ENCODE data around the gene AAR2. TPM values are rescaled to one million over a fixed set of nuclear protein-coding genes. Genes with fewer than 3 reads are reported as not detected.

AAR2 gene
- total RNA-seq, 1 experiment from 2014 or later: 26.1 TPM

DNA sequence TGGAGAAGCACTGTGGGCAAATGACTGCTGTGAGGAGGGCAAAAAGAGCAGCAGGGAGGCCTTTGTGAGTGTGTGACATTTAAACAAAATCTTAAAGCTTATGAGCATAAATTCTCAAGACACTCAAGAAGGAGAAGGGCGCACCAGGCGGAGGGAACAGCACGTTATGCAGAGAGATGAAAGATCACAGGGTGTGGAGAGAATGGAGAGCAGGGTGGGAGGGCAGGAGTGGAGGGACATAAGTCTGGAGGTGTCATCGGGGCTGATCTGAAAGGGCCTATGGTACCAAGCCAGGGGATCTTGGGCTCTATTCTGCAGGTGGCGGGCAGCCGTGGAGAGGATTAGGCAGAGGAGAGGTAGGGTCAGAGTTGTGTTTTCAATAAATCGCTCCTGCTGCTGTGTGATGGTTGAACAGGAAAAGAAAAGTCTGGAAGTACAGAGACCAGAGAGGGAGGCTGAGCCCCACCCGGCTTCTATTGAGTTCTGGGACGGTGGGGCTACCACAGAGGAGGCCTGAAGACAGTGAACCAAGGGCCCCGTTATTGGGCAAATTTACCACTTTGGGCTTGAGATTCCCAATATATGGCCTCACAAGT lies 45.6 kb downstream of the AAR2 start:
- ATAC-seq: no peak
- DNase-seq (ENCODE audit: low read depth, low spot score): no peak
- TF ChIP-seq SIN3A (IDR thresholded peaks at IDR 0.05; ENCODE audit: borderline replicate concordance, insufficient read depth, low read depth, low read length) (no peak), TCF7L2 (IDR thresholded peaks at IDR 0.05; ENCODE audit: low read depth, low read length) (no peak), POLR2AphosphoS5 (IDR thresholded peaks at IDR 0.05; ENCODE audit: low read depth, low read length) (no peak)
- TF ChIP-seq, protein P1, sequence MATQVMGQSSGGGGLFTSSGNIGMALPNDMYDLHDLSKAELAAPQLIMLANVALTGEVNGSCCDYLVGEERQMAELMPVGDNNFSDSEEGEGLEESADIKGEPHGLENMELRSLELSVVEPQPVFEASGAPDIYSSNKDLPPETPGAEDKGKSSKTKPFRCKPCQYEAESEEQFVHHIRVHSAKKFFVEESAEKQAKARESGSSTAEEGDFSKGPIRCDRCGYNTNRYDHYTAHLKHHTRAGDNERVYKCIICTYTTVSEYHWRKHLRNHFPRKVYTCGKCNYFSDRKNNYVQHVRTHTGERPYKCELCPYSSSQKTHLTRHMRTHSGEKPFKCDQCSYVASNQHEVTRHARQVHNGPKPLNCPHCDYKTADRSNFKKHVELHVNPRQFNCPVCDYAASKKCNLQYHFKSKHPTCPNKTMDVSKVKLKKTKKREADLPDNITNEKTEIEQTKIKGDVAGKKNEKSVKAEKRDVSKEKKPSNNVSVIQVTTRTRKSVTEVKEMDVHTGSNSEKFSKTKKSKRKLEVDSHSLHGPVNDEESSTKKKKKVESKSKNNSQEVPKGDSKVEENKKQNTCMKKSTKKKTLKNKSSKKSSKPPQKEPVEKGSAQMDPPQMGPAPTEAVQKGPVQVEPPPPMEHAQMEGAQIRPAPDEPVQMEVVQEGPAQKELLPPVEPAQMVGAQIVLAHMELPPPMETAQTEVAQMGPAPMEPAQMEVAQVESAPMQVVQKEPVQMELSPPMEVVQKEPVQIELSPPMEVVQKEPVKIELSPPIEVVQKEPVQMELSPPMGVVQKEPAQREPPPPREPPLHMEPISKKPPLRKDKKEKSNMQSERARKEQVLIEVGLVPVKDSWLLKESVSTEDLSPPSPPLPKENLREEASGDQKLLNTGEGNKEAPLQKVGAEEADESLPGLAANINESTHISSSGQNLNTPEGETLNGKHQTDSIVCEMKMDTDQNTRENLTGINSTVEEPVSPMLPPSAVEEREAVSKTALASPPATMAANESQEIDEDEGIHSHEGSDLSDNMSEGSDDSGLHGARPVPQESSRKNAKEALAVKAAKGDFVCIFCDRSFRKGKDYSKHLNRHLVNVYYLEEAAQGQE (IDR thresholded peaks at IDR 0.05; ENCODE audit: insufficient read depth in 1 of 2, low read depth in 2 of 2, low read length in 1 of 2): no peak
- TF ChIP-seq, protein P2, sequence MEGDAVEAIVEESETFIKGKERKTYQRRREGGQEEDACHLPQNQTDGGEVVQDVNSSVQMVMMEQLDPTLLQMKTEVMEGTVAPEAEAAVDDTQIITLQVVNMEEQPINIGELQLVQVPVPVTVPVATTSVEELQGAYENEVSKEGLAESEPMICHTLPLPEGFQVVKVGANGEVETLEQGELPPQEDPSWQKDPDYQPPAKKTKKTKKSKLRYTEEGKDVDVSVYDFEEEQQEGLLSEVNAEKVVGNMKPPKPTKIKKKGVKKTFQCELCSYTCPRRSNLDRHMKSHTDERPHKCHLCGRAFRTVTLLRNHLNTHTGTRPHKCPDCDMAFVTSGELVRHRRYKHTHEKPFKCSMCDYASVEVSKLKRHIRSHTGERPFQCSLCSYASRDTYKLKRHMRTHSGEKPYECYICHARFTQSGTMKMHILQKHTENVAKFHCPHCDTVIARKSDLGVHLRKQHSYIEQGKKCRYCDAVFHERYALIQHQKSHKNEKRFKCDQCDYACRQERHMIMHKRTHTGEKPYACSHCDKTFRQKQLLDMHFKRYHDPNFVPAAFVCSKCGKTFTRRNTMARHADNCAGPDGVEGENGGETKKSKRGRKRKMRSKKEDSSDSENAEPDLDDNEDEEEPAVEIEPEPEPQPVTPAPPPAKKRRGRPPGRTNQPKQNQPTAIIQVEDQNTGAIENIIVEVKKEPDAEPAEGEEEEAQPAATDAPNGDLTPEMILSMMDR (IDR thresholded peaks at IDR 0.05): no peak
- Histone ChIP-seq H3K27me3 (ENCODE audit: control insufficient read depth, insufficient read depth, low read length) (peaks cover 3% of the 10 kb centered on the region; the same call in 1 of the 2 replicates), H3K4me3 (ENCODE audit: low read depth in 2 of 2, low read length in 2 of 2) (no peak overlapping the region), H3K27ac (ENCODE audit: low read length) (no peak overlapping the region), H3K36me3 (ENCODE audit: control insufficient read depth, insufficient read depth, low read length) (no peaks in the 10 kb centered on the region), H3K9me3 (ENCODE audit: control insufficient read depth, insufficient read depth, low read depth, low read length) (no peaks in the 10 kb centered on the region), H3K4me1 (ENCODE audit: control insufficient read depth, insufficient read depth, low read length) (no peaks in the 10 kb centered on the region)
- ChIA-PET CTCF (no interaction called here), POLR2A (no interaction called here)
- BruUV-seq (replicated peaks): no TSS peak
- intact Hi-C loops (cut with micrococcal nuclease; ENCODE audit: unreplicated experiment) (no loop called here), in situ Hi-C loops (cut with HindIII; ENCODE audit: low pct_unique_long_range_greater_than_20kb, low sequenced_read_pairs) (no loop called here)

DNA sequence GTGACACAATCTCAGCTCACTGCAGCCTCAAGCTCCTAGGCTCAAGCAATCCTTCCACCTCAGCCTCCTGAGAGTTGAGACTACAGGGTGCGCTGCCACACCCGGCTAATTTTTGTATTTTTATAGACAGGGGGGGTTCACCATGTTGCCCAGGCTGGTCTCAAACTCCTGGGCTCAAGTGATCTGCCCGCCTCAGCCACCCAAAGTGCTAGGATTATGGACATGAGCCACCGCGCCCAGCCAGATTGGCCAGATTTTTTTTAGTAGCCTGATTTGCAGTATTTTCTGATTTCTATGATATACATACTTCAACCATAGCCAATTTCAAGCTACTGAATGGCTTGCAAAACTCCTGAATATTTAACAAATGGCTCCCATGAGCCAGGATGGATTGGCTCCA lies 48.5 kb downstream of the AAR2 start:
- H3K4me3 ChIP-seq (ENCODE audit: low read depth in 2 of 2, low read length in 2 of 2): no peak overlapping the region
- TF ChIP-seq SIN3A (IDR thresholded peaks at IDR 0.05; ENCODE audit: borderline replicate concordance, insufficient read depth, low read depth, low read length) (no peak), POLR2AphosphoS5 (IDR thresholded peaks at IDR 0.05; ENCODE audit: low read depth, low read length) (no peak), TCF7L2 (IDR thresholded peaks at IDR 0.05; ENCODE audit: low read depth, low read length) (no peak)
- TF ChIP-seq, protein P2 (IDR thresholded peaks at IDR 0.05): no peak
- TF ChIP-seq, protein P1 (IDR thresholded peaks at IDR 0.05; ENCODE audit: insufficient read depth in 1 of 2, low read depth in 2 of 2, low read length in 1 of 2): no peak
- H3K36me3 ChIP-seq (ENCODE audit: control insufficient read depth, insufficient read depth, low read length): no peaks in the 10 kb centered on the region
- H3K27me3 ChIP-seq (ENCODE audit: control insufficient read depth, insufficient read depth, low read length): peaks cover 12% of the 10 kb centered on the region
- DNase-seq (ENCODE audit: low read depth, low spot score): no peak
- ChIA-PET CTCF (no interaction called here), POLR2A (no interaction called here)
- in situ Hi-C loops (cut with HindIII; ENCODE audit: low pct_unique_long_range_greater_than_20kb, low sequenced_read_pairs) (no loop called here), intact Hi-C loops (cut with micrococcal nuclease; ENCODE audit: unreplicated experiment) (no loop called here)
- ATAC-seq: no peak
- no peaks in the 10 kb centered on the region for H3K9me3 ChIP-seq (ENCODE audit: control insufficient read depth, insufficient read depth, low read depth, low read length)
- no peak overlapping the region for H3K27ac ChIP-seq (ENCODE audit: low read length)
- BruUV-seq (replicated peaks): no TSS peak
- no peaks in the 10 kb centered on the region for H3K4me1 ChIP-seq (ENCODE audit: control insufficient read depth, insufficient read depth, low read length)

All from Panc1 (cell line).